Measurements from ENCODE around the gene ITGB5. TPM values are rescaled to one million over a fixed set of nuclear protein-coding genes. Genes with fewer than 3 reads are reported as not detected.
"Not testable (repeated sequence)": the region's sequence is repeated elsewhere in the genome, so short reads cannot be mapped to it uniquely, and the experiment has no call there.

The ITGB5 gene
- total RNA-seq, 1 donor from 2014 or later = 81.9 TPM

GRCh38 chr3:124829819-124830554 lies 57.2 kb downstream of the ITGB5 start:
- Mint-ChIP-seq H3K36me3 (ENCODE audit: low read depth) (peaks cover 7% of the 10 kb centered on the region), H3K4me3 (no peak overlapping the region), H3K27ac (ENCODE audit: unreplicated experiment) (peak overlapping the region; percentile 2), H3K9me3 (peaks cover 5% of the 10 kb centered on the region), H3K27me3 (ENCODE audit: low read depth) (no peaks in the 10 kb centered on the region), H3K4me1 (peaks cover 38% of the 10 kb centered on the region)
- no peak for TF ChIP-seq CTCF (conservative IDR thresholded peaks at IDR 0.05)
- DNase-seq (ENCODE audit: low read depth, low spot score) = no peak

GRCh38 chr3:124829178-124829818 lies 57.9 kb downstream of the ITGB5 start:
- TF ChIP-seq CTCF (conservative IDR thresholded peaks at IDR 0.05) = no peak
- DNase-seq (ENCODE audit: low read depth, low spot score) = no peak
- Mint-ChIP-seq H3K36me3 (ENCODE audit: low read depth) (peaks cover 11% of the 10 kb centered on the region), H3K4me1 (peaks cover 34% of the 10 kb centered on the region), H3K4me3 (no peak overlapping the region), H3K9me3 (peaks cover 5% of the 10 kb centered on the region), H3K27me3 (ENCODE audit: low read depth) (no peaks in the 10 kb centered on the region), H3K27ac (ENCODE audit: unreplicated experiment) (peak overlapping the region; percentile 2)

GRCh38 chr3:124827476-124828206 lies 59.5 kb downstream of the ITGB5 start:
- peaks cover 28% of the 10 kb centered on the region for H3K4me1 Mint-ChIP-seq
- not testable (repeated sequence) for H3K27ac Mint-ChIP-seq (ENCODE audit: unreplicated experiment)

GRCh38 chr3:124826703-124827102 lies 60.5 kb downstream of the ITGB5 start:
- Mint-ChIP-seq H3K4me3 (no peak overlapping the region), H3K9me3 (peaks cover 5% of the 10 kb centered on the region), H3K36me3 (ENCODE audit: low read depth) (peaks cover 12% of the 10 kb centered on the region), H3K27ac (ENCODE audit: unreplicated experiment) (peak overlapping the region; percentile 50), H3K27me3 (ENCODE audit: low read depth) (no peaks in the 10 kb centered on the region), H3K4me1 (peaks cover 30% of the 10 kb centered on the region)
- TF ChIP-seq CTCF (conservative IDR thresholded peaks at IDR 0.05) = no peak
- DNase-seq (ENCODE audit: low read depth, low spot score) = no peak

More at GRCh38 chr3:124827476-124828206, 59.5 kb downstream of the ITGB5 start:
- peaks cover 12% of the 10 kb centered on the region for H3K36me3 Mint-ChIP-seq (ENCODE audit: low read depth)
- TF ChIP-seq CTCF (conservative IDR thresholded peaks at IDR 0.05) = peak; percentile 65
- H3K9me3 Mint-ChIP-seq; DNase-seq (ENCODE audit: low read depth, low spot score); H3K4me3 Mint-ChIP-seq; H3K27me3 Mint-ChIP-seq (ENCODE audit: low read depth): not testable (repeated sequence)

GRCh38 chr3:124824286-124824915 lies 62.8 kb downstream of the ITGB5 start:
- H3K4me1 Mint-ChIP-seq = peaks cover 29% of the 10 kb centered on the region
- H3K27ac Mint-ChIP-seq (ENCODE audit: unreplicated experiment) = no peak overlapping the region
- TF ChIP-seq CTCF (conservative IDR thresholded peaks at IDR 0.05) = no peak
- no peaks in the 10 kb centered on the region for H3K27me3 Mint-ChIP-seq (ENCODE audit: low read depth)
- DNase-seq (ENCODE audit: low read depth, low spot score) = no peak
- no peak overlapping the region for H3K4me3 Mint-ChIP-seq
- peaks cover 12% of the 10 kb centered on the region for H3K36me3 Mint-ChIP-seq (ENCODE audit: low read depth)
- peaks cover 5% of the 10 kb centered on the region for H3K9me3 Mint-ChIP-seq

Measured in neural crest cell (in vitro differentiated cells).